Raji (cell line): ENCODE data around the gene ELFN1.

Source experiments
- POLR2A ChIP-seq: IDR thresholded peaks from 2 replicates; pipeline ENCODE4 v1.6.1; 2011; ENCODE audit warnings: low read depth, low read length, control low read depth; ENCODE audit not compliant: insufficient read depth

The ELFN1 gene

DNA sequence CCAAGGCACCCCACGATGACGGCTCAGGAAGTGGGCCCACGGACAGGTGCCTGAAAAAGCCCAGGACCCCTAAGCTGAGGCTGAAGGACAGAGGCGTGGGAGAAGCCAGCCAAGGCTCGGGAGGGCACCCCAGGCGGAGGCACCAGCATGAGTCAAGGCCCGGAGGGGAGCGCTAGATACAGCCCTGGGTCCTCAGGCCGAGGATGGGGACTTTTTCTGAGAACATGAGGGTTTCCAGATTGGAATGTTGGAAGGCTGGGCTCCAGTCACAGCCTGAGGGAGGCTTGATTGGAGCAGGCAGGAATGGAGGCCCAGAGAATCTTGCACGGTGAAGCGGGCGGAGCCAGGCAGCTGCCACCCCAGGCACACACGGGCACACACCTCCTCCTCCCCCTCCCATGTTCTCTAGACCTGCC lies 19.0 kb upstream of the ELFN1 start:
- no peak for TF ChIP-seq POLR2A

GRCh38 chr7:1651891-1652290 lies 18.2 kb upstream of the ELFN1 start:
- no peak for TF ChIP-seq POLR2A

DNA sequence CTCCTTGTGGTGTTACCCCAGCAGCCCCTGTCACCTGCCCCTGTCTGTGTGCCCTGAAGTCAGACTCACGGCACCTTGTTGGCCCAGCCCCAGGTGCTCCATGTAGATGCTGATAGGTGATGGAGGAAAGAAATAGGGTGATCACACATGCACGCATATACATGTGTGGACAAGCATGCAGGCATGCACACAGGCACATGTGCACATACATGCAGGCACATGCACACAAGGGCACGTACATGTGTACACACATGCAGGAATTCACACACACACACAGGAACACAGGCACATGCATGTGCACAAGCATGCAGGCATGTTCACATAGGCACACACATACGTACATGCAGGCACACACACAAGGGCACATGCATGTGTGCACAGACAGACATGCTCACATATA lies 16.6 kb upstream of the ELFN1 start:
- no peak for TF ChIP-seq POLR2A

DNA sequence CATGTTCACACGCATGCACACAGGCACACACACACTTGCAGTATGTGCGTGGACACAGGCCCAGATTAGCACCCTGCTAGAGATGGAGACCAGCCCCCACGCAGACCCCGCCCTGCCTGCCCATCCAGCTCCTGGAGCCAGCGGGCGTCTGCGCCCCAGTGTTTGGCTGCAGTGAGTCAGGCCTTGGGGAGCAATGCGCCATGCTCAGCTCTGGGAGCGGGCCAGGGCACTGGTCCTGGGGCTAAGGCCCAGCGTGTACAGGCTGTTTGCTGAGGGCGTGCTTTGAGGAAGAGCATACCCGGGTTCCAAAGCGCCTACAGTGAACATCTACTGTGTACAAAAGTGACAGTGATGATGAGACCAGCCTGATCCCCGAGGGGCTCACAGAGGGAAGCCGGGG lies 16.0 kb upstream of the ELFN1 start:
- no peak for TF ChIP-seq POLR2A

- no peak for TF ChIP-seq POLR2A
Observed at GRCh38 chr7:1654738-1655475, 15.2 kb upstream of the ELFN1 start.

DNA sequence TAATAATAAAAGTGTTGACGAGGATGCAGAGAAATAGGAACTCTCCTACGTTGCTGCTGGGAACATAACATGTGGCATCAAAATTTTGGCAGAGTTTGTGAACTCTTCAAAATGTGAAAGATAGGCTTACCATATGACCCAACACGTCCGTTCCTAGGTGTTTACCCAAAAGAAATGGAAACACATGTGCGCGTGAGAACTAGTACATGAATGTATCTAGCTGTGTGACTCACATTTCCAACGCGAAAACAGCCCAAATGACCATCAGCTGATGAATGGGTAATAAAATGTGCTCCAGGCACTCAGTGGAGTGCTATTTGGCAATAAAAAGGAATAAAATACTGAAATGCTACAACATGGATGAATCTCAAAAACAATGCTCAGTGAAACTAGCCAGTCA lies 10.4 kb upstream of the ELFN1 start:
- no peak for TF ChIP-seq POLR2A

- no peak for TF ChIP-seq POLR2A
Observed at GRCh38 chr7:1661461-1661860, 8.6 kb upstream of the ELFN1 start.

GRCh38 chr7:1662101-1662500 lies 8.0 kb upstream of the ELFN1 start:
- no peak for TF ChIP-seq POLR2A

- TF ChIP-seq POLR2A = no peak
Observed at GRCh38 chr7:1662767-1663166, 7.3 kb upstream of the ELFN1 start.

DNA sequence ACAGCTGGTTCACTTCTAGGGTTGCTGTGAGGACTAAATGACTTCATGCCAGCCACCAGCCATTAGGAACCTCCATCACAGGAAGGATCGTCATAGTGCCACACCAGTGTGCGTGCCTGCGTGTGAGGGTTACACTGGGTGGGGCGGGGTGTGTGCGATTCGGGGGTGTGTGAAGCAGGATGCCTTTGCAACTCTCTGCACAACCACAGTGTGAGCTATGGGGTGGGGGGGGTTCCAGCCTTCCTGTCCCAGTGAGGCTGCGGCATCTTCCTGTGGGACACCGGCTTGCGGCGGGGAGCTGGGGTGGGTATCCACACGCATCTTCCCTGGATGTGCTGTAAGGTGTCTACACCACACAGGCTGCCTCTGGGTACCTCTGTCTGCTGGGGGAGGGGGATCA lies 6.9 kb upstream of the ELFN1 start:
- TF ChIP-seq POLR2A = no peak

- no peak for TF ChIP-seq POLR2A
Observed at GRCh38 chr7:1663857-1664651, 6.0 kb upstream of the ELFN1 start.

DNA sequence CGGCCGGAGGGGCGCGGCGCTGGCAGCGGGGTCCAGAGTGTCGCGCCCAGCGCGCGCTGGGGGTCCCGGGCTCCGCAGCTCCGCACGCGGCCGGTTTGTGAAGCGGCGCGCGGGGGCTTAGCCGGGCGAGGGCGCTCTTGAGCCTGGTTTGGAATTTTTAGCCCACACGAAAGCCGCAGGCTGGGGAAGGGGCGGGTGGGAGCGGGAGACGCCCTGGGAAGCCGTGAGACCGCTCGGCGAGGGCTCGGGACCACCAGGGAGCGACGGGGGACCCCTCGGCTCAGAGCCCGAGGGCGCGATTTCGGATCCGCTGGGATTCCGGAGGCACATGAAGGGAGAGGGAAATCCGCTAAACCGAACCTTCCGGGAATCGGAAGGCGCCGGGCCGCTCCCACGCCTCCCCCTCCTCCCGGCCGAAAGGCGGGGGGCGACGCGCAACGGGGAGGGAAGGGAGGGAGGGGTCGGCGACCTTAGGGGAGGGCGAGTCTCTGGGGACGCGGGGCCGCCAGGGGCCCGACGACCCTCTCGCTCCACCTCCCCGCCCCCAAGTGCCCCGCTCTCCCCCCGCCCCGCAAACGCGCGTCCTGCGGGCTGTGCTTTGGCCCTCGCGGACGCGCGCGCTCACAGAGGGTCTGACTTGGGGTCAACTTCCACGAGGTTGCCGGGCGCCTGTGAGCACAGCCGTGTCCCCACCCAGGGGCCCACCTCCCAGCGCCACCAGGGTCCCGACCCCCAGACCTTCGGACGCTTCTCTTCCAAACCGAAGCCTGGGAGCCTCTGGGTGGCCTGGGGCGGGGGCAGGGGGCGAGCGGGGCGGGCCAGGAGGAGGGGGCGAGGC lies 5.1 kb upstream of the ELFN1 start:
- no peak for TF ChIP-seq POLR2A

DNA sequence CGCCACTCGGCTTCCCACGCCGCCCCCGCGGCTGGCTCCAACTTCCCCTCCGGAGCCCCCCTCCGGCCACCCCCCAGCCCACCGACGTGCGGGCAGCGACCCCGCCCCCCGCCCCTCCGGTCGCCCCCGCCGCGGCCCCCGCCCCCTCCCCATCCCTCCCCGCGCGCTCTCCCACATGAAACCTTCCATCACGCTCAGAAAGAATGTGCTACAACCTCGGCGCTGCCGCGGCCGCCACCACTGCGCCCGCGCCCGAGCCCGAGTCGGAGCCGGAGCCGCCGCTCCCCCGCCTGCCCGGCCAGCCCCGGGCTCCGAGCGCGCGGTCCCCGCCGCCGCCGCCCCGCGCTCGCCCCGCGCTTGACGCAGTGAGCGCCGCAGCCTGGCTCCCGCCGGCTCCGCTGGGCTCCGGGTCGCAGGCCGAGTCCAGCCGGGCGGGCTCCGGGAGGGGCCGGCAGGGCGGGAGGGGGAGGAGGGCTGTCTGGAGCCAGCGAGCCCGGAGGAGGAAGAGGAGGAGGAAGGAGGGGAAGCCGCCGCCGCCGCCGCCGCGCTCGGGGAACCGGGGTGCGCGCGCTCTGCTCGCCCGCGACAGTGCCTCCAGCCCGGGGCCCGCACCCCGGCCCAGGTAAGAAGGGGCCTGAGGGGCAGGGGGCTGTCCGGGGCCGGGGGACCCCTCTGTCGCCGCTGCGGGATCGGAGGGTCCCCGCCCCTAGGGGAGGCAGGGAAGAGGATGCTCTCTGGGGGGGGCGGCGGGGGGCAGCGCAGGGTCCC lies 4.3 kb upstream of the ELFN1 start:
- TF ChIP-seq POLR2A = no peak

DNA sequence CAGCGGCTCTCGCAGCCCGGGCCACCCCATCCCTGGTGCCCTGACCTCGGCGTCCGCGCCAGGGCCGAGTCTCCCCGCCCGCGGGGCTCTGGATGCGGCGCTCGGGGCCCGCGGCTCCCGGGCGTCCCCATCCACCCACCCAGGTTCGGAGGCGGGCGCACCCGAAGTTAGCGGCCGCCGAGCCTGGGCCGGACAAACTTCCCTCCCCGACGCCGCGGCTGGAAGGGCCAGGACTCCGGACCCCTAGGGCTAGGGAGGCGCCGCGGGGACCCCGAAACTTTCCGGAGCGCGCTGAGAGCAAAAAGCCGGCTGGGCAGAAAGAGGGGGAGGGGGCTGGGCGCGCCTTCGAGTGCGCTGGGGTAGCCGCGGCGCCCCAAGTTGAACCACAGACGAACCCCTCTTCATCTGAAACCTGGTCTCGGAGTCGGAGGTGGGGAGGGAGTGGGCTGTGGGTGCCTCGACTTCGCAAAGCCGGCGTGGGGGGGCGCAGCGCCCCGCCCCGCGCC lies 3.7 kb upstream of the ELFN1 start:
- TF ChIP-seq POLR2A = no peak
